Neural progenitor cell (in vitro differentiated cells): ENCODE results near the gene SDF4. TPM values are rescaled to one million over a fixed set of nuclear protein-coding genes. Genes with fewer than 3 reads are reported as not detected.
A peak's percentile ranks its signal among the peaks of the same experiment; 100 is the strongest.

Experiments
- DNase-seq: peaks from one replicate; pipeline ENCODE4 v3.0.0-alpha.2; 2016; ENCODE audit warnings: low spot score
- H2AFZ ChIP-seq: fragments of 200-600 bp; sonication (generic); replicated peaks from 2 replicates; pipeline ENCODE4 v1.6.1; 2016; ENCODE audit warnings: antibody characterized with exemption
- H3F3A ChIP-seq: fragments of 200-600 bp; sonication (generic); 2 replicates; pipeline ENCODE4 v1.6.1; 2016; ENCODE audit warnings: antibody characterized with exemption, low read depth
- H3K27ac ChIP-seq: fragments of 200-600 bp; sonication (generic); 2 replicates; pipeline ENCODE4 v1.5.1; 2016; ENCODE audit warnings: mild to moderate bottlenecking
- H3K27me3 ChIP-seq: fragments of 200-600 bp; sonication (generic); 2 replicates; pipeline ENCODE4 v1.6.1; 2016; ENCODE audit warnings: mild to moderate bottlenecking, moderate library complexity
- H3K36me3 ChIP-seq: fragments of 200-600 bp; sonication (generic); 2 replicates; pipeline ENCODE4 v1.5.1; 2016
- H3K4me1 ChIP-seq: fragments of 200-600 bp; sonication (generic); 2 replicates; pipeline ENCODE4 v1.6.1; 2016; ENCODE audit warnings: mixed run types
- H3K4me2 ChIP-seq: fragments of 200-600 bp; sonication (generic); 2 replicates; pipeline ENCODE4 v1.6.1; 2016
- H3K4me3 ChIP-seq: fragments of 200-600 bp; sonication (generic); 2 replicates; pipeline ENCODE4 v1.5.1; 2016
- H3K79me2 ChIP-seq: fragments of 200-600 bp; sonication (generic); 2 replicates; pipeline ENCODE4 v1.6.1; 2016; ENCODE audit warnings: low read depth
- H3K9ac ChIP-seq: fragments of 200-600 bp; sonication (generic); 2 replicates; pipeline ENCODE4 v1.6.1; 2016
- H3K9me3 ChIP-seq: fragments of 200-600 bp; sonication (generic); 2 replicates; pipeline ENCODE4 v1.5.1; 2016; ENCODE audit warnings: low read depth
- H4K20me1 ChIP-seq: fragments of 200-600 bp; sonication (generic); 2 replicates; pipeline ENCODE4 v1.6.1; 2016; ENCODE audit warnings: low read depth
- H3K27ac Mint-ChIP-seq: 3 replicates; pipeline ENCODE4 v1.8.0; 2021; ENCODE audit warnings: mixed read lengths
- H3K27me3 Mint-ChIP-seq: 2 replicates; pipeline ENCODE4 v1.8.0; 2022; ENCODE audit warnings: low read depth, mild to moderate bottlenecking, inconsistent platforms, moderate library complexity, mixed read lengths; ENCODE audit not compliant: insufficient read depth
- H3K36me3 Mint-ChIP-seq: 3 replicates; pipeline ENCODE4 v1.8.0; 2021; ENCODE audit warnings: mixed read lengths
- H3K4me1 Mint-ChIP-seq: 3 replicates; pipeline ENCODE4 v1.8.0; 2021; ENCODE audit warnings: mixed read lengths
- H3K4me3 Mint-ChIP-seq: 3 replicates; pipeline ENCODE4 v1.8.0; 2021; ENCODE audit warnings: mild to moderate bottlenecking, moderate library complexity, mixed read lengths
- H3K9me3 Mint-ChIP-seq: 3 replicates; pipeline ENCODE4 v1.8.0; 2020; ENCODE audit warnings: mixed read lengths
- CTCF ChIP-seq: fragments of 200-600 bp; sonication (generic); IDR thresholded peaks from 2 replicates; pipeline ENCODE4 v1.5.1; 2017; ENCODE audit warnings: antibody characterized with exemption, mild to moderate bottlenecking
- EZH2 ChIP-seq: fragments of 200-600 bp; sonication (generic); IDR thresholded peaks from 2 replicates; pipeline ENCODE4 v1.6.1; 2017; ENCODE audit warnings: antibody characterized with exemption, mild to moderate bottlenecking, moderate library complexity
- EZH2phosphoT487 ChIP-seq: fragments of 200-600 bp; sonication (generic); IDR thresholded peaks from 2 replicates; pipeline ENCODE4 v1.6.1; 2017; ENCODE audit warnings: antibody characterized with exemption
- total RNA-seq: library from RNA; depleted of rRNA; stranded (reverse); fragments of >200 nt; gene quantifications from 2 replicates; pipeline ENCODE4 v1.2.3, GENCODE V29; 2015; ENCODE audit warnings: low replicate concordance

SDF4 gene
- total RNA-seq, 1 donor from 2014 or later, result 16.6 TPM

- H3K36me3 ChIP-seq, result no peaks in the 10 kb centered on the region
- no peaks in the 10 kb centered on the region for H3K4me1 ChIP-seq
These were observed 50.5 kb downstream of the SDF4 start for GRCh38 chr1:1181129-1181937.

GRCh38 chr1:1179983-1180861 lies 51.6 kb downstream of the SDF4 start:
- no peak overlapping the region for H3K27ac ChIP-seq
- TF ChIP-seq CTCF, result no peak
- no peak for TF ChIP-seq EZH2phosphoT487
- no peak for TF ChIP-seq EZH2
- no peak overlapping the region for H2AFZ ChIP-seq
- H3K27me3 ChIP-seq, result peaks cover 22% of the 10 kb centered on the region
- no peaks in the 10 kb centered on the region for H3K9me3 ChIP-seq
- H3K4me1 ChIP-seq, result no peaks in the 10 kb centered on the region
- Mint-ChIP-seq H3K27ac (no peak overlapping the region), H3K9me3 (no peaks in the 10 kb centered on the region), H3K4me3 (no peak overlapping the region), H3K36me3 (no peaks in the 10 kb centered on the region), H3K27me3 (peaks cover 10% of the 10 kb centered on the region), H3K4me1 (peaks cover 14% of the 10 kb centered on the region)
- peak; percentile 1 for DNase-seq
- H3K36me3 ChIP-seq, result no peaks in the 10 kb centered on the region
- H3K79me2 ChIP-seq, result no peaks in the 10 kb centered on the region
- H4K20me1 ChIP-seq, result no peaks in the 10 kb centered on the region
- no peak overlapping the region for H3K4me3 ChIP-seq
- H3K9ac ChIP-seq, result no peak overlapping the region
- H3F3A ChIP-seq, result no peaks in the 10 kb centered on the region
- H3K4me2 ChIP-seq, result no peak overlapping the region

More at GRCh38 chr1:1181129-1181937, 50.5 kb downstream of the SDF4 start:
- peak overlapping the region; percentile 16 for H3K4me3 Mint-ChIP-seq
- peaks cover 13% of the 10 kb centered on the region for H3K27me3 Mint-ChIP-seq
- H3K36me3 Mint-ChIP-seq, result no peaks in the 10 kb centered on the region
- Histone ChIP-seq H3K9me3 (no peaks in the 10 kb centered on the region), H3K4me2 (no peak overlapping the region), H3K79me2 (no peaks in the 10 kb centered on the region), H3K27ac (no peak overlapping the region), H3F3A (no peaks in the 10 kb centered on the region), H3K9ac (no peak overlapping the region), H2AFZ (no peak overlapping the region), H3K4me3 (no peak overlapping the region), H3K27me3 (peaks cover 11% of the 10 kb centered on the region), H4K20me1 (no peaks in the 10 kb centered on the region)
- H3K4me1 Mint-ChIP-seq, result peaks cover 14% of the 10 kb centered on the region
- H3K27ac Mint-ChIP-seq, result peak overlapping the region; percentile 47
- DNase-seq, result peak; percentile 1
- TF ChIP-seq CTCF (no peak), EZH2phosphoT487 (no peak), EZH2 (no peak)
- no peaks in the 10 kb centered on the region for H3K9me3 Mint-ChIP-seq

- Mint-ChIP-seq H3K4me1 (peaks cover 18% of the 10 kb centered on the region), H3K27me3 (peaks cover 14% of the 10 kb centered on the region), H3K27ac (no peak overlapping the region), H3K4me3 (no peak overlapping the region), H3K36me3 (no peaks in the 10 kb centered on the region), H3K9me3 (no peaks in the 10 kb centered on the region)
- TF ChIP-seq CTCF (no peak), EZH2 (no peak), EZH2phosphoT487 (no peak)
- no peaks in the 10 kb centered on the region for H3K4me1 ChIP-seq
- peaks cover 30% of the 10 kb centered on the region for H3K27me3 ChIP-seq
- H3K27ac ChIP-seq, result no peak overlapping the region
- peak; percentile 2 for DNase-seq
- no peak overlapping the region for H3K9ac ChIP-seq
- no peak overlapping the region for H2AFZ ChIP-seq
- no peak overlapping the region for H3K4me2 ChIP-seq
- H3K9me3 ChIP-seq, result no peaks in the 10 kb centered on the region
- H3K79me2 ChIP-seq, result no peaks in the 10 kb centered on the region
- H3K4me3 ChIP-seq, result no peak overlapping the region
- H3F3A ChIP-seq, result peaks cover 3% of the 10 kb centered on the region
- no peaks in the 10 kb centered on the region for H4K20me1 ChIP-seq
- no peaks in the 10 kb centered on the region for H3K36me3 ChIP-seq
These were observed 52.3 kb downstream of the SDF4 start for GRCh38 chr1:1179346-1179982.
